ENCODE results near the gene LRRIQ3.

The LRRIQ3 gene

DNA sequence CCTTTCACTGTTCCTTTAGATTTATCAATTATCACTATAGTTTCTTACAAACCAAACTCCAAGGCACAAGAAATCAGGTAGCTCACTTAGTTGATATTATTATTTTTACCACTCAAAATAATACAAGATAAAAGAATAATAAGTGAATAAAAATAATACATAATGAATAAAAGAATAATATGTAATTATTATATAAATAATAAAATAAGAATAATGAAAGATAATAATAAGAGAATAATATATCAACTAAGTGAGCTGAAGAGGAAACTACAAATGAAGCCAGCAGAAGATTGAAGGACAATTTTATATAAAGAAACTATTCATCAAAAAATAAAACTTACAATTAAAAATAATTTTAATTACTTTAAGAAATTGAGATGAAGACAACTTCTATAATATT lies 90.6 kb downstream of the LRRIQ3 start:
- DNase-seq (ENCODE audit: low spot score): no peak

- DNase-seq (ENCODE audit: low spot score): no peak
Observed at GRCh38 chr1:74091371-74091770, 106.6 kb downstream of the LRRIQ3 start.

- DNase-seq (ENCODE audit: low spot score): no peak
Observed at GRCh38 chr1:74083128-74083527, 114.8 kb downstream of the LRRIQ3 start.

GRCh38 chr1:74065081-74065480 lies 132.9 kb downstream of the LRRIQ3 start:
- no peak for DNase-seq (ENCODE audit: low spot score)

GRCh38 chr1:74057719-74058118 lies 140.3 kb downstream of the LRRIQ3 start:
- DNase-seq (ENCODE audit: low spot score): no peak

- DNase-seq (ENCODE audit: low spot score): no peak
Observed at GRCh38 chr1:74053407-74053806, 144.6 kb downstream of the LRRIQ3 start.

GRCh38 chr1:74050386-74050785 lies 147.6 kb downstream of the LRRIQ3 start:
- no peak for DNase-seq (ENCODE audit: low spot score)

- no peak for DNase-seq (ENCODE audit: low spot score)
Observed at GRCh38 chr1:74038042-74038441, 159.9 kb downstream of the LRRIQ3 start.

DNA sequence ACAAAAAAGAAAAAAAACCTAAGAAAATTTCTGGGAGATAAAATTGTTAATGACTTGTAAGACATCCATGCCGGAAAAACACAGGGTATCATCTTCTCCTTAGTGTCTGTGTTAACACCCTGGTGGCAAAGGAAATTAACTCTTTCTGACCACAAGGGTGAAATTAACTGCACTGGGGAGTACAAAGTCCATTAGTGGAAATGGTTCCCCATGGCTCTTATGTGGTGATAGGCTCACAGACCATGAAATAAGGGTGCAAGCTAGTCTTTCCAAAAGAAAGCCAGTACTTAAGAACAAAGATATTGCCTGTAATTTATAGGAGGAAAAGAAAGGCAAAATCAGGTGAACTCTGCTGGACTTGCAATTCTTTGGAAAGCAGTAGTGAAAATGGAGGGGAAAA lies 185.4 kb downstream of the LRRIQ3 start:
- no peak for DNase-seq (ENCODE audit: low spot score)

GRCh38 chr1:74011736-74012135 lies 186.2 kb downstream of the LRRIQ3 start:
- DNase-seq (ENCODE audit: low spot score): no peak

GRCh38 chr1:74010206-74010605 lies 187.8 kb downstream of the LRRIQ3 start:
- no peak for DNase-seq (ENCODE audit: low spot score)

- no peak for DNase-seq (ENCODE audit: low spot score)
Observed at GRCh38 chr1:74005533-74005932, 192.4 kb downstream of the LRRIQ3 start.

DNA sequence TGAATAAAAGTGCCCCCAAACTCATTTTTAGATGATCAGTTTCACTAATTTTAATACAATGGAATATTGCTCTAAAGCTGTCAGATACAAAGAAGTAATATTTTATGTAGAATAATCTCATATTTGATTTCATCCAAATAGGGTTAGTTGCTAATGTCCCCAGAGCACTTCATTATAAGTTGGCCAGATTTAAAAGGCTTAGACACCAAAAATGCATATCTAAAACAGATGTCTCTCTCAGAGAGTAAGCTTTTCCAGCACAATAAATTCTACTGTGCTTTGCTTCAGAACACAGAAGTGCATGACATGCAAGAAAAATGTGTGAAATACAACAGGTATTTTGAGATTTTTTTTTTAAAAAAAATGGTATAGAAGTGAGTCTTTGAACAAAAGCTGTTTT lies 194.2 kb downstream of the LRRIQ3 start:
- no peak for DNase-seq (ENCODE audit: low spot score)

DNA sequence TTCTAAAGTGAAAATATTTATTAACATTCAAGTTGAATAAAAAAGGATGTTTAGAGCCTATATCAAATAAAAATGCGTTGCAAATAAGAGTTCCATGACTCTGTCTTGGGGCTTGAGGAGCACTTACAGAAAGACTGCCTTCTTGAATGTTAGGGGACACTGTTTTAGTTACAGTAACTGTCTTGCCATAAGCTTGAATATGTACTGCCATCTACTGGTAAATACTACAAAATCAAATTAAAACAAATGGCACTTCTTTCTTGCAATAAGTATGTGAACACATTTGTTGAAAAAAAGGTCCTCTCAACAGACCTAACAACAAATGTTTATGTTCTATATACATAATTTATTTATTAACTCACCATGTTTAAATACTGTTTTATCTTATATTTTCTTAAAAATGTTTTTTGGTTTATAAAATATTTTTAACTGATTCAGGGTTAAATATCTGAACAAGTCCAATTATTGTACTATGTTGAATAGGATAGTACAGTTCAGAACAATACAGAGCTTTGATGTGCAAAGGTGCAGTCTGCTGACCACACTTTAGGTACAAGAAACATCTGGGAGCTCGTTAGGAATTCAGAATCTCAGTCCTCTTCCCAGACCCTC lies 199.5 kb downstream of the LRRIQ3 start:
- peak; percentile 2 for DNase-seq (ENCODE audit: low spot score)

DNA sequence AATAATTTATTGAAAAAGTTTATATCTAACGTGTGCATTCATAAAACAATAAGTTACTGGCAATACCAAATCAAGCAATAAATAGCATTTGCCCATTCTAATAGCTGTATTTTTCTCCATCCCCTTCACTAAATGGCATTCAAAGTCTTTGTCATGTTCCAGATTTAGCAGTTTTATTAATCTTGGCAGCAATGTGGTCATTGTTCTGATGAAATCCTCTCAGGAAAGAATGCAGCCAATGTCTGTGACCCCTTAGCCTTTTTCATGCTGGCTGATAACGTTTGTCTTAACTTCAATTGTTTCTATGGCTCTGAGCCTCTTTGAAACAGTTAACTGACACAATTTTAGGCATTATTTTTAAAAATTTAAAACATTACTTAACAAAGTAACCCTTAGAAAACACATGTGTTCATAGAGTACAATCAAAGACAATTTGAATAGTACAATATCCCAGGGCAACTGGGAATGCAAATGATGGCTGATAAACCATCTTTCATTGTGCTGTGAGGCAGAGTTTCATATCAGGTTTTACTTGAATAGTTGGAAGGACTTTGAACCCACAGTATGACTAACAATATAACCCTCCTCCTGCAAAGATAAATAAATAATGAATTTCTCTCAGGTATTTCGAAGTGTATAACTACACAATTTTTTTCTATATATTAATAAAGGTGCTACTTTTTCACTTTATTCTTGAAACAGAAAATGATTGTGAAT lies 217.5 kb downstream of the LRRIQ3 start:
- no peak for DNase-seq (ENCODE audit: low spot score)

DNA sequence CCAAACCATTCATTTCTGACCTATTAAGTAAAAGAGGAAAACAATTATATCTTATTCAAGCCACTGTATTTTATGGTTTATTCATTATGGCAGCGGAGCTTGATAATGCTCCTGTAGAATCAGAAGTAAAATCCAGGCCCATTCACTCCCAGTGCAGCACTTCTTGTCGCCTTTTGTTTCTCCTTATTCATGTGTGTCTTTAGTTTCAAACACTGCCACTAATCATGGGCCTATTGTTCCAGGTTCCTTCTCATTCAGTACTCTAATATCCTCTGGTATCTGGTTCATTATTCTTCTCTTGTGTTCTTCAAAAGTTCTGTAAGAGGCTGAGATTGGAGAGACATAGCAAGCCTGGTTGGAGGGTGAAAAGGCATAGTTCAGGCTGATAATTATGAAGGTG lies 218.3 kb downstream of the LRRIQ3 start:
- no peak for DNase-seq (ENCODE audit: low spot score)

DNA sequence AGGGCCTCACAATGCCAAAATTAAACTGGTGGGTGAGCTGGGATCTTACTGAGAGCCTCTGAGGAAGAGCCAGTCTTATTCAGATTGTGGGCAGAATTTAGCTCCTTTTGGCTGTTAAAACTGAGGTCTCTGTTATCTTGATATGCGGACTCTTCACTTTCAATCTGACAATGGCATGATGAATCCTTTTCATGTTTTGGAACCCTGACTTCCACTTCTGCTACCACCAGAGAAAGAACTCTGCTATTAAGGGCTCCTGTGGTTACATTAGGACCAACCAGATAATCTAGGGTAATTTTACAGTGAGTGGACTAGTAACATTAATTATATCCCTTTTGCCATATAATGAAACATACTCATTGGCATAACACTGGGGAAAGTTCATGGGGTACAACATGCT lies 219.0 kb downstream of the LRRIQ3 start:
- DNase-seq (ENCODE audit: low spot score): no peak
